K562 (cell line): Measurements from ENCODE around the gene CELA3A. TPM values are rescaled to one million over a fixed set of nuclear protein-coding genes. Genes with fewer than 3 reads are reported as not detected.
"Not testable (repeated sequence)": the region's sequence is repeated elsewhere in the genome, so short reads cannot be mapped to it uniquely, and the experiment has no call there.

Source experiments
- ATAC-seq: fragments of 200-7000 bp; cut with Tn5 transposase; 3 replicates; pipeline ENCODE4 v1.9.1; 2020; ENCODE audit warnings: moderate library complexity
- BruUV-seq: library from RNA; stranded (reverse); fragments of 400-500 nt; replicated peaks from 2 replicates; lab custom pipeline; 2021; lab: Mats Ljungman, UMichigan
- CTCF ChIA-PET: fragments of 300-600 bp; formaldehyde crosslinking; extraction: SDS; loops from one replicate; lab custom pipeline; 2021; ENCODE audit warnings: low intra/inter-chr PET ratio; lab: Yijun Ruan, JAX
- POLR2A ChIA-PET: fragments of 300-600, 350-650 bp; sonication (Branson Sonifier 250); formaldehyde crosslinking; extraction: SDS; loops from one replicate; lab custom pipeline; 2021; ENCODE audit warnings: antibody characterized with exemption, inconsistent platforms; lab: Yijun Ruan, JAX
- DNase-seq, 4 experiments: peaks; one replicate each; pipeline versions ENCODE4 v3.0.0 to v3.0.0-alpha.2; 2011 to 2018; ENCODE audit warnings: low spot score in 3 of 4, mixed read lengths in 3 of 4; ENCODE audit errors: extremely low read depth in 1 of 4
- FAIRE-seq: peaks from 2 replicates; lab custom pipeline; 2011; peaks lifted over from hg19 to GRCh38; lab: Jason Lieb, UNC
- H2AFZ ChIP-seq: 2 replicates; pipeline ENCODE4 v1.6.0; 2011; ENCODE audit warnings: low read depth, low read length, control low read depth, inconsistent platforms
- H3K27ac ChIP-seq: fragments of 200-600 bp; 3 replicates; pipeline ENCODE4 v1.8.0; 2011; ENCODE audit warnings: low read depth, mild to moderate bottlenecking, control low read depth, inconsistent platforms, low read length, moderate library complexity, mixed read lengths; ENCODE audit errors: extremely low read depth
- H3K27me3 ChIP-seq, 2 experiments: fragments of 300-600 bp in 1 of 2; 2 replicates in 1 of 2; 3 replicates in 1 of 2; pipeline versions ENCODE4 v1.6.0 to v1.8.0; 2011; ENCODE audit warnings: inconsistent platforms in 2 of 2, low read length in 2 of 2, mild to moderate bottlenecking in 1 of 2, mixed read lengths in 1 of 2, moderate library complexity in 1 of 2; ENCODE audit not compliant: control insufficient read depth in 2 of 2, insufficient read depth in 2 of 2
- H3K36me3 ChIP-seq: fragments of 300-600 bp; 3 replicates; pipeline ENCODE4 v1.8.0; 2011; ENCODE audit warnings: mild to moderate bottlenecking, low read length, inconsistent platforms; ENCODE audit not compliant: control insufficient read depth, insufficient read depth
- H3K4me1 ChIP-seq, 2 experiments: fragments of 200-600 bp in 1 of 2; replicated peaks in 1 of 2; 2 replicates in 1 of 2; 3 replicates in 1 of 2; pipeline versions ENCODE4 v1.5.1 to v1.8.0; 2011; ENCODE audit warnings: inconsistent platforms in 2 of 2, low read length in 2 of 2, mild to moderate bottlenecking in 1 of 2, mixed read lengths in 1 of 2, moderate library complexity in 1 of 2; ENCODE audit not compliant: control insufficient read depth in 2 of 2, insufficient read depth in 2 of 2
- H3K4me2 ChIP-seq: 2 replicates; pipeline ENCODE4 v1.6.1; 2011; ENCODE audit warnings: low read length, control low read depth, inconsistent platforms, mixed read lengths; ENCODE audit not compliant: insufficient read depth
- H3K4me3 ChIP-seq: fragments of 200-600 bp; sonication (generic), shearing (Covaris generic); 2 replicates; pipeline ENCODE4 v1.5.1; 2016; ENCODE audit warnings: control low read depth, inconsistent platforms
- H3K79me2 ChIP-seq: fragments of 200-600 bp; 3 replicates; pipeline ENCODE4 v1.8.0; 2011; ENCODE audit warnings: low read length, inconsistent platforms; ENCODE audit not compliant: control insufficient read depth, insufficient read depth
- H3K9ac ChIP-seq, 2 experiments: 2 replicates each; pipeline versions ENCODE4 v1.6.0 to v1.6.1; 2011; ENCODE audit warnings: low read depth in 2 of 2, low read length in 2 of 2, control low read depth in 1 of 2, inconsistent platforms in 1 of 2, mild to moderate bottlenecking in 1 of 2, mixed read lengths in 1 of 2; ENCODE audit not compliant: insufficient read depth in 1 of 2
- H3K9me1 ChIP-seq: one replicate; pipeline ENCODE4 v1.6.0; 2011; ENCODE audit warnings: inconsistent platforms, mild to moderate bottlenecking, low read length, moderate library complexity; ENCODE audit not compliant: control insufficient read depth, insufficient read depth
- H3K9me3 ChIP-seq: replicated peaks from 2 replicates; pipeline ENCODE4 v1.5.1; 2011; ENCODE audit warnings: low read depth, low read length, inconsistent platforms; ENCODE audit not compliant: control insufficient read depth, insufficient read depth
- H4K20me1 ChIP-seq: replicated peaks from 2 replicates; pipeline ENCODE4 v1.6.1; 2011; ENCODE audit warnings: low read length, inconsistent platforms, mixed read lengths; ENCODE audit not compliant: control insufficient read depth, insufficient read depth
- RBM25 ChIP-seq: fragments of 200-400 bp; formaldehyde crosslinking; IDR thresholded peaks from 2 replicates; pipeline ENCODE4 v1.6.1; 2018; ENCODE audit warnings: low read length, low read depth, moderate library complexity; ENCODE audit not compliant: severe bottlenecking
- ZNF239 ChIP-seq: fragments of 250-450 bp; sonication (Bioruptor Pico); IDR thresholded peaks from 2 replicates; pipeline ENCODE4 v1.4.0; 2020; ENCODE audit warnings: mild to moderate bottlenecking
- WGBS: fragments of 100-300 bp; shearing (Covaris generic); methylation state at CpG from one replicate; pipeline ENCODE4 v1.1.6; 2016; ENCODE audit warnings: low coverage, mixed read lengths; ENCODE audit not compliant: insufficient coverage; ENCODE audit errors: missing lambda C conversion rate; 5-methylcytosine and 5-hydroxymethylcytosine counted together
- in situ Hi-C: fragments of 300-500 bp; cut with MboI; formaldehyde crosslinking; loops from 4 replicates; pipeline ENCODE4 v1.15.0; 2018; ENCODE audit warnings: inconsistent platforms, mixed read lengths
- intact Hi-C: fragments of 100-400 bp; cut with micrococcal nuclease; formaldehyde crosslinking; loops from 2 replicates; pipeline ENCODE4 v1.14.2; 2022
- polyA plus RNA-seq, 8 experiments: library from polyadenylated mRNA; depleted of rRNA in 4 of 8; stranded (reverse) in 5 of 8; unstranded in 3 of 8; fragments of >200 nt; fragmentation: Nextera tagmentation in 2 of 8; fragmentation: Illumina TruSeq in 1 of 8; extraction: Ambion mirVana in 2 of 8; extraction: Trizol in 1 of 8; gene quantifications; 2 replicates each; pipeline versions ENCODE4 v1.2.1 to v1.2.3, GENCODE V29; 2011 to 2014; ENCODE audit warnings: inconsistent platforms in 1 of 8, missing spikeins in 1 of 8
- total RNA-seq, 7 experiments: library from RNA; depleted of rRNA in 6 of 7; stranded (reverse); fragments of >200 nt in 6 of 7; fragmentation: Illumina TruSeq in 2 of 7; extraction: Trizol in 2 of 7; gene quantifications; 2 replicates each; pipeline versions ENCODE4 v1.2.1 to v1.2.3, GENCODE V29; 2011 to 2021; ENCODE audit warnings: low replicate concordance in 1 of 7

The CELA3A gene
- total and polyA plus RNA-seq, 9 of the 15 experiments (the other 6 are each of a cell fraction or from before 2014, with no cell fraction given), result 5.4 TPM; not detected in 8

GRCh38 chr1:21997891-21998623, 3.4 kb upstream of the CELA3A start:
- H2AFZ ChIP-seq, H3K9me1 ChIP-seq, H3K4me2 ChIP-seq, intact Hi-C loops, H3K4me1 ChIP-seq, ATAC-seq, POLR2A ChIA-PET, H3K9ac ChIP-seq, H3K79me2 ChIP-seq, CTCF ChIA-PET, H4K20me1 ChIP-seq, DNase-seq, H3K27ac ChIP-seq, in situ Hi-C loops, H3K9me3 ChIP-seq, H3K36me3 ChIP-seq, BruUV-seq: not testable (repeated sequence)
- 14% methylated on average over 7 of the region's 9 CpGs for WGBS
- peak; percentile 90 for FAIRE-seq
- H3K27me3 ChIP-seq, result peaks cover 4 to 21% of the 10 kb centered on the region in 2 experiments; a peak in 3 of 5 replicates
- peak; percentile 92 for TF ChIP-seq ZNF239 (CRISPR knock-in tag)
- TF ChIP-seq RBM25, result peak; percentile 66
- TF ChIP-seq, all 486 proteins: peak for 2; not testable (repeated sequence) for 484
- H3K4me3 ChIP-seq, result not testable (repeated sequence)

- H4K20me1 ChIP-seq, H3K27ac ChIP-seq, H3K4me2 ChIP-seq, CTCF ChIA-PET, H3K4me3 ChIP-seq, H3K9ac ChIP-seq, BruUV-seq, in situ Hi-C loops, H3K9me3 ChIP-seq, DNase-seq, H3K4me1 ChIP-seq, H3K9me1 ChIP-seq, H3K36me3 ChIP-seq, H2AFZ ChIP-seq, intact Hi-C loops, H3K79me2 ChIP-seq, ATAC-seq: not testable (repeated sequence)
- POLR2A ChIA-PET, result interaction anchor here (0.9 kb wide), 1 partner anchor 27 kb away, joined by 3 read pairs; no protein-coding TSS in a partner anchor
- 40% methylated on average over 6 of the region's 15 CpGs for WGBS
- FAIRE-seq, result peak; percentile 26
- H3K27me3 ChIP-seq, result peaks cover 4 to 23% of the 10 kb centered on the region in 2 experiments; a peak in 3 of 5 replicates
Measured at GRCh38 chr1:21998624-21999294, 2.7 kb upstream of the CELA3A start.
